D721Med (cell line): Measurements from ENCODE around the gene TEAD4.

Experiments
- DNase-seq: peaks from one replicate; pipeline ENCODE4 v3.0.0; 2011; ENCODE audit warnings: low spot score; ENCODE audit not compliant: insufficient read length
- FAIRE-seq: peaks from 2 replicates; lab custom pipeline; 2011; peaks lifted over from hg19 to GRCh38; lab: Jason Lieb, UNC
- TF ChIP-seq, protein P1 (sequence below): IDR thresholded peaks from 2 replicates; pipeline ENCODE4 v1.5.1; 2012; ENCODE audit warnings: mild to moderate bottlenecking, control low read depth; ENCODE audit not compliant: insufficient read depth; ENCODE audit errors: missing control alignments

The TEAD4 gene

GRCh38 chr12:3038166-3038565 lies 79.0 kb downstream of the TEAD4 start:
- DNase-seq (no peak), FAIRE-seq (no peak)

DNA sequence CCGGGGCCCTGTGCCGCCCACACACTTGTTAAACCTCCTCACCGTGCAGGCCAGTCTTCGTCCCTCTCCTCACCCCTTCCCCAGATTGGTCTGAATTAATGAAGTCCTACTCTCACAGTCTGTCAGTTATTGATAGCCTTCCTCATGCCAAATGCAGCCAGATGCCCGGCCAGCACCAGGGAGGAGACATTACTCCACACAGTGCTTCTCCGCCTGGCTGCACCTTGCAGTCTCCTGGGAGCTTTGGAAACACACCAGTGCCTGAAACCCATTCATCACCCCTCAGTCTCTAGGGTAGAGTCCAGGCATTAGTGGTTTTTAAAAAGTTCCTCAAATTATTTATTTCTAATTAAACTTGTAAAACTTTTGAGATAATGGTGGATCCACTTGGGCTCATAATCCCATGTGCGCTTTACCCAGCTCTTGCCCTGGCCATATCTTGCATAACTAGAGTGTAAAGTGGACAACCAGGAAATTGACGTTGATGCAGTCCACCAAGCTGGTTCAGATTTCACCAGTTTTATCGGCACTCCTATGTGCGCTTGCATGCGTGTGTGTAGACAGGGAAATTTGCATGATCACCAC lies 79.8 kb downstream of the TEAD4 start:
- FAIRE-seq = no peak
- TF ChIP-seq, protein P1, sequence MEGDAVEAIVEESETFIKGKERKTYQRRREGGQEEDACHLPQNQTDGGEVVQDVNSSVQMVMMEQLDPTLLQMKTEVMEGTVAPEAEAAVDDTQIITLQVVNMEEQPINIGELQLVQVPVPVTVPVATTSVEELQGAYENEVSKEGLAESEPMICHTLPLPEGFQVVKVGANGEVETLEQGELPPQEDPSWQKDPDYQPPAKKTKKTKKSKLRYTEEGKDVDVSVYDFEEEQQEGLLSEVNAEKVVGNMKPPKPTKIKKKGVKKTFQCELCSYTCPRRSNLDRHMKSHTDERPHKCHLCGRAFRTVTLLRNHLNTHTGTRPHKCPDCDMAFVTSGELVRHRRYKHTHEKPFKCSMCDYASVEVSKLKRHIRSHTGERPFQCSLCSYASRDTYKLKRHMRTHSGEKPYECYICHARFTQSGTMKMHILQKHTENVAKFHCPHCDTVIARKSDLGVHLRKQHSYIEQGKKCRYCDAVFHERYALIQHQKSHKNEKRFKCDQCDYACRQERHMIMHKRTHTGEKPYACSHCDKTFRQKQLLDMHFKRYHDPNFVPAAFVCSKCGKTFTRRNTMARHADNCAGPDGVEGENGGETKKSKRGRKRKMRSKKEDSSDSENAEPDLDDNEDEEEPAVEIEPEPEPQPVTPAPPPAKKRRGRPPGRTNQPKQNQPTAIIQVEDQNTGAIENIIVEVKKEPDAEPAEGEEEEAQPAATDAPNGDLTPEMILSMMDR = no peak
- DNase-seq = no peak

More at GRCh38 chr12:3038166-3038565, 79.0 kb downstream of the TEAD4 start:
- TF ChIP-seq, protein P1 = no peak

- no peak for DNase-seq
- FAIRE-seq = no peak
- TF ChIP-seq, protein P1 = no peak
Observed at GRCh38 chr12:3040026-3040656, 80.9 kb downstream of the TEAD4 start.

- TF ChIP-seq, protein P1 = no peak
- FAIRE-seq = no peak
- no peak for DNase-seq
Observed at GRCh38 chr12:3040663-3041544, 81.7 kb downstream of the TEAD4 start.

- no peak for FAIRE-seq
- peak; percentile 94 for DNase-seq
- TF ChIP-seq, protein P1 = peak; percentile 76
Observed at GRCh38 chr12:3041558-3042164, 82.5 kb downstream of the TEAD4 start.

DNA sequence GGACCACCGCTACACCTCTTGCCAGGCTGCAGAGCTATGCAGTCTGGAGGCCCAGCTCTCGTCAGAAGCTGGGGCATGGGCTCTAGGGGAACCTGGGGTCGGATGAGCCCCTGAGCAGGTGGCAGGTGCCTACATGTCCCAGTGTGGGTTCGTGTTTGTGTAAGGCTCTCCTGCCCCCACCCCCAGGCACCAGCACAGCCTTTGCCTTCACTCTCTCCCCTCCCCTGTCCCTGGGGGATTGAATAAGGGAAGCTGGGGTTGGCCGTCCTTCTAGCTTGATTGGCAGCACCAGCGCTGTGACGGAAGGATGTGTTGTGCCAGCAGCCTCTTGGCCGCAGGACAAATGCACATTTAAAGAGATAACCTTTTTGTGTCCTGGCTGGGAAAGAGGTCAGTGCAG lies 83.2 kb downstream of the TEAD4 start:
- FAIRE-seq = no peak
- TF ChIP-seq, protein P1 = no peak
- DNase-seq = no peak
